Pulmonary artery endothelial cell (primary cell): ENCODE measurements around the gene GALNT10. TPM values are rescaled to one million over a fixed set of nuclear protein-coding genes. Genes with fewer than 3 reads are reported as not detected.

Experiments used
- DNase-seq: peaks from one replicate; pipeline ENCODE4 v3.0.0-alpha.2; 2011; ENCODE audit warnings: low read depth, low spot score
- total RNA-seq: library from RNA; depleted of rRNA; stranded (reverse); fragments of >200 nt; gene quantifications from 2 replicates; pipeline ENCODE4 v1.2.3, GENCODE V29; 2014

GALNT10 gene
- total RNA-seq, 1 donor from 2014 or later: 39.5 TPM

- no peak for DNase-seq
Observed at GRCh38 chr5:154230526-154230925, 40.0 kb downstream of the GALNT10 start.

GRCh38 chr5:154234551-154234950, 44.0 kb downstream of the GALNT10 start:
- no peak for DNase-seq

- no peak for DNase-seq
Observed at GRCh38 chr5:154236011-154236410, 45.5 kb downstream of the GALNT10 start.

- DNase-seq: no peak
Observed at GRCh38 chr5:154236536-154237375, 46.2 kb downstream of the GALNT10 start.

DNA sequence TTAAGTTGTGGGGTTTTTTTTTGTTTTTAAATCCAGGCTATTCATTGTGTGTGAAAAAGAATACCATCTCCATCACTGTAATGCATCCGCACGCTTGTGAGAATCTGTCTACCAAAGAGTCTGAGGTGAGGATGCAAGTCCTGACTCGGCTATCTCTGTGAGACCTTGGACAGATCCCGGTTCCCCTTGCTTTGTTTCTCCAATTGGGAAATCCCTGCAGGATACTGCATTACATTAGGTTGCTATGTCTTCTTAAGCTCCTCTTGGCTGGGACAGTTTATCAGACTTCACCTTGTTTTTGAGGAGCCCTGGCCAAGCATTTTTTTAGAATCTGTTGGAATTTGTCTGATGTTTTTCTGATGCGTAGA, 46.8 kb downstream of the GALNT10 start:
- DNase-seq: no peak

DNA sequence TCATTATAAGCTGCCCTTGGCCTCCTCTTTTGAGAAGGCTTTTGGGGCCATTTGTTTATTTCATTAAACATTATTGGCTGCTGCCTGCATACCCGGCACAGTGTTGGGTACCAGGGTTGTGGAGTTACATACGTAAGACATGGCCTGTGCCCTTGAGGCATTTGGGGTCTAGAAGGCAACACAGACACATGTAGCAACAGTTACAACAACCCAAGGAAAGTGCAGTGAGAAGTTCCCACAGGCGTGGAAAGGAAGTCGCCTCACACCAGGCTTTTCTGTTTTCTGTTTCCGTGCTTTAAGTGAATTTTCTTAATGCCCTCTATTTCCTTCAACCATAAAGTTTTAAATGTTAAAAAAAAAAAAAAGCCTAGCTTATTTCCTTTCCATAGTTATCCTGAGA, 47.4 kb downstream of the GALNT10 start:
- DNase-seq: no peak

- DNase-seq: no peak
Observed at GRCh38 chr5:154238776-154239481, 48.4 kb downstream of the GALNT10 start.

DNA sequence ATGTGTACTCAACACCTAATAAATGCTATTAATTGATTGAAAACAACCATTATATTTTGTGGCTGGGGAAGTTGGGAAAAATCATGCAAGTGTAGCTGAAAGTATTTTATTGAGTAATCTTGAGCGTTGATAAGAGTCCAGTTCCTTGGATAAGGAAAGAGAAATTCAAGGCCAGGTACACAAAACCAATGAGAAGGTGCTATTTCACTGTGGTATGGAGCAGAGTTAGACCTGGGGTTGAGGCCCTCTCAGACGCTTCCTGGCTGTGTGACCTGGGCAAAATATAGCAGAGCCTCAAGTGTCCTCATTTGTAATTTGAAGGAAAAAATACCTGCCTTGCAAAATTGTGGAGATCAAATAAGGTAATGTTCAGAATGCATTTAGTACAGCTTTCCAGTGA, 50.1 kb downstream of the GALNT10 start:
- no peak for DNase-seq

DNA sequence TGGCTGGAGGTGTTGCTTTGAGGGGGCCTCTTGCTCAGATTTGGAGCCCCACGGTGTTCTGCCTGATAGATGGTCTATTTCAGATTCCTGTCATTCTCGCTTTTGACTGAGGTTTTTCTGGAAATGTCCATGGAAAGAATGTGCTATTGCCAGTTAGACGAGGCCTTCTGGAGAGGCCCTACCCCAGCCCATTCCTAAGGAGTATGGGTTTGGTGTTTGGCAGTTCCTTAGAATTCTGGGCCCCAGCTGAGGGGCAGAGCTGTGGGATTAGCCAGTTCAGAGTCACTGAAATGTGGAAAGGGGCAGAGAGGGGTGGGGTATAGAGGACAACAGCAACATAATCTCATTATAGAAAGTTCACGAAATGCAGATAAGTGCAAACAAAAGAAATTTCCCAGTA, 50.5 kb downstream of the GALNT10 start:
- no peak for DNase-seq

DNA sequence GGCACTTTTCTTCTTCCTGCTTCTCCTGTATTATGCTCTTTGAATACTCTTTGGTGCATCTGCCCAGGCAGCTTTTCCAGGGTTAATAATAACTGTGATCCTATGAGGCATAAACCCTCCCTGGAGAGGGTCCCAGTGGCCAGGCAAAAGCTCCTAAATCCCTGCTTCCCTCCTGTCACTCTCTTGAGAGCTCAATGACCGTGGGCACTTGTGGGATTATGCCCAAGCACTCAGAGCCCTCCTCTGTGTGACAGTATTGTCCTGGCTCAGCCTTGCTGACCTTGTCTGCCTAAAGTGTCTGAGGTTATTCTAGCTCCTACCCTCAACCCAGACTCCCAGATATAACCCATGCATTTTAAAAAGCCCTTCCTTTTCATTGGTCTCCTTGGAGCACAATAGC, 51.9 kb downstream of the GALNT10 start:
- DNase-seq: no peak

- DNase-seq: no peak
Observed at GRCh38 chr5:154242964-154243376, 52.4 kb downstream of the GALNT10 start.

DNA sequence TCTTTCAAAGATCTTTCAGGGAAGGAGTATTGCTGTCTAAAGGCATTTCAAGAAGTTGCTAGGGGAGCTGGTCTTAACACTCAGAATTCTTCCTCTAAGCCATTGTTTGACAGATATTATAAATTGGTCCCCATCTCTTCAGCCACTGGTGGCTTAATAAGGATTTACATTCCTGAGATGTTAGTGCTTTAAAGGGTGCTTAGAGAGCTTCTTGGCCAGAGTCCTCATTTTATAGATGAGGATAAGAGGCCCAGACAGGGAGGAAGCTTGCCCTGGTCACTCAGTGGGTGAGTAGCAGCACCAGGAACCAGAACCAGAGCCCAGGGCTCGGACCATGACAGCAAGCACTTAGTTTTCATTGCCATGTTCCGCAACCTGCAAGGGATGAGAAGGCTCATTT, 53.2 kb downstream of the GALNT10 start:
- DNase-seq: no peak

DNA sequence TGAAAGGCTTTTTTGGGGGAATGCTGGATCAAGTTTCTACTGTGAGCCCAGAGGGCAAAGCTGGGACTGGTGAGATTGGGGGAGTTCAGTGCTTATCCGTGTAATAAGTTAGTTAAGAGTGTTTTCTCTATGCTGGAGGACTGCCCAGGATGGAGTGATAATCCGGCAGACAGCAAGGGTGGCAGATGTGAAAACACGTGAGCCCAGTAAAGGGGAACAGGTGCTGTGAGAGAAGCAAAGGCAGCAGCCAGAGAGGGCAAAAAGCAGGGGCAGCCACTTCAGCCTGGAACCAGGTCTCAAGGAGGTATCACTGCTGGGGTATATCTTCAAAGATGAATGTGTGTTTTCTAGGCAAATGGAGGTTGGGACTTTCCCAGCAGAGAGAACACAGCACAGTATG, 53.9 kb downstream of the GALNT10 start:
- no peak for DNase-seq

DNA sequence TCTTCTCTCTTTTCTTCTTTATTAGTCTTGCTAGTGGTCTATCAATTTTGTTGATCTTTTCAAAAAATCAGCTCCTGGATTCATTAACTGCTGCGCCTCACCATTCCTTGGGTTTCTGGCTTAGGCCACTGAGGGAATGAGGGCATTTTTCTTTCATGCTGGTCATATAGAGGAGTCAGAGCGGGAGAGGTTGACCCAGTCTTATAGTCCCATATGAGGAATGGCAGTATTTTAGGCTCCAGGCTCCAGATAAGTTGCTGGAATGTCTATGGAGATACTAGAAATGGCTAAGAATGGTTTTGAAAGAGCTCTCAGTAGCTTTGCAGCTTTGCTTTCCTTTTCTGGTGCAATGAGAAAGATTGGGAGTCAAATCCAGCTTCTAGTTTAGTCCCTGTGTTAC, 58.2 kb downstream of the GALNT10 start:
- DNase-seq: no peak

- no peak for DNase-seq
Observed at GRCh38 chr5:154249826-154250225, 59.3 kb downstream of the GALNT10 start.

DNA sequence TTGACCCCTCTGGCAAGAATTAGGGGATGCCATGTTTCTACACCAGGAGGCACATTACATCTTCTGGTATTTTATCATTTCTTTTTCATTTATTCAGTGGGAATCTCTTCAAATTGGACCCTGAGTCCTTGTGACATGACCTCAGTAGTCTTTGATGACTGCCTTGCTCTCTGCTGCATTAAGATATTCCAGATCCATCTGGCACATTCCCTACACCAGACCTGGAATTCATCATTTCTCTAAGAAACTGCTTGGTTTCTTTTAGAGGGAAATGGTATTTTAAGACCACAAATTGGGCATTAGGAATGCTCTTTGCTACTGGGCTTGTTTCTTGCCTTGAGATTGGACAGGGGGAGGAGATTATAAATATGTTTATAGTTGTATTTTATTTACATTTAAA, 61.0 kb downstream of the GALNT10 start:
- DNase-seq: no peak

GRCh38 chr5:154253807-154254206, 63.3 kb downstream of the GALNT10 start:
- no peak for DNase-seq

DNA sequence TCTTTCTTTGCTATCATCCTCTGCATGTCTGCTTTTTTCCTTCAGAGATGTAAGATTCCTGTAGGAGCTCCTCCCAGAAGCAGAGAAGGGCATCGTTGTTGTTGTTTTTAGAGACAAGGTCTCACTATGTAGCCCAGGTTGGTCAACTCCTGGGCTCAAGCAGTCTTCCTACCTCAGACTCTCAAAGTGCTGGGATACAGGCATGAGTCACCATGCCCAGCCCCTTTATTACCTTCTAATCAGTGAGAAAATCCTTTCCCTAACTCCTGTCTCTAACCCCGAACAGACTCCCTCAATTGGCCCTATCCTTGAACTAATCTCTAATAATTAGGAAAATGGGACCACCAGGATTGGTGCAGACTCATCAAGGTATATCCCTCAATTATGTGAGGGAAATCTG, 64.4 kb downstream of the GALNT10 start:
- DNase-seq: no peak

GRCh38 chr5:154257046-154257445, 66.5 kb downstream of the GALNT10 start:
- no peak for DNase-seq

DNA sequence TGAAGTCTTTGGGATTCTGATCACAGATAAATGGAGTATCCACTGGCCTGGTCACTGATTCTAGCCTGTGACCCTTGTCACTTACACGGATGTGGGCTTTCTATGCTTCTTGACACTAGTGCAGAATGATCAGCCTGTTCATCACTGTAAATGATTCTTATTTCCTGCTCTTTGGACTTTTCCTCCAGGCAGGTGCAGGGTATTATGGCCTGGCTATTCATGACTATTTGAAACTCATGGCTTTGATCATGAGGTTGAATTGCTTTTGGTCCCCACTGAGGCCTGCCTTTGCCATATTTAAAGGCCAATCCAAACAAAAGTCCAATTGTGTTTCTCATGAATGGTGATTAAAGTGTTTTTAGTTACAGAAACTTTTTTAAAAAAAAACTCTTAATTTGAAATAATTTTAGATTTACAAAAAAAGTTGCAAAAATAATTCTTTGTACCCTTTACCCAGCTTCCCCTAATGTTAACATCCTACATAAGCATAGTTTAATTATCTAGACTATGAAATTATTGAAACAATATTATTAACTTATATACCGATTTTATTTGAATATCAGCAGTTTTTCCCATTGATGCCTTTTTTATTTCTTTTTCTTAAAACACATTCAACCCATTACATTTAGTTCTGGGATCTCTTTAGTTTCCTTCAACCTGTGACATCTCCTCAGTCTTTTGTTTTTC, 68.1 kb downstream of the GALNT10 start:
- DNase-seq: no peak

DNA sequence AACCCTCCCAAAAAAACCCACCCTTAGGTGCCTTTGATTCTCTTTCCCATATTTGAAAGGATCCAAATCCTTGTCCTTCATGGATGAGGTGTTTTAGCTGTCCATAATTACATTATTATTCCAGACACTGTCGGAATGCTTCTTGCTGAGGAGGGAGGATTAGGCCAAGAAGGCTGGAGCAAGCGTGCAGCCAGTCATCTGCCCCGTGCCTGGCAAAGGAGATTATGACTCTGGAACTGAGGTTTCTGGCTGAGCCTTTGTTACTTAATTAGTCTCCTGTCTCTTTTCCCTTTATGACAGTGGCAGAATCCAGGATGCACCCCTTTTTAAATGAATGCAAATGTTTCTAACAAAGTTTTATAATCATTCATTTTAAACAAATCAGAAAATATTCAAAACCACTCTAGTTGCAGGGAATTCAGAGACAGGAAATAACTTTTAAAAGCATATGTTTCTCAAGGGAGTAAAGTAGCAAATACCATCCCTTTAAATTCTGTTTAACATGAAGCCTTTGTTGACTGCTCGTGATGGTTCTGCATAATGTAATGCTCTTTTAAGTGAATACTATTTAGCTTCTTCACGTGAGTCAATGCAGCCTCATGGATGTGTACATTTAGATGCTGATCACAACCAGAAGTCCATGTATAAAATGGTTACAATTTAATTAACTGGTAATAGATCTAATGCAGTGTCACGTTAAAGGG, 69.8 kb downstream of the GALNT10 start:
- no peak for DNase-seq

DNA sequence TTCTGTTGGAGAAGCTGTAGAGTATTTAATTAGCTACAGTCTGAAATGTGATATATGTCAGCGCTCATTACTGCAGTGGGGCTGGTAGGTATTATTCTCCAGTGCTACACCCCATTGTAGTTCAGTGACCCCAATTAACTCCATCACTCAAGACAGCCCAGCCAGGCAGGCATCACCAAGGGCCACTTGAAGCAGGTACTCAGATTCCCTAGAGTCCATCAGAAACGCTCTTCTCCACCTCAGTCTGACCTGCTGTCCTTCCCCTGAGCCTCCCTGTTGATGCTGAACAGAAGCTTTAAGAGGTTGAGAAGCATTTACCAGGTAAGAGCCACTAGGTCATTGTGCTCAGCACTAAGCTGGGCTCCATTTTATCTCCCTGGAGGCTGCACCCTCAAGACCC, 71.8 kb downstream of the GALNT10 start:
- no peak for DNase-seq
